A549 (cell line): ENCODE measurements around the gene ABCB8. TPM values are rescaled to one million over a fixed set of nuclear protein-coding genes. Genes with fewer than 3 reads are reported as not detected.

ENCODE experiments used
- ATAC-seq, 2 experiments: fragments of 200-7000 bp in 1 of 2; fragments of >200 bp in 1 of 2; cut with Nextera tagmentation in 1 of 2; cut with Tn5 transposase in 1 of 2; 3 replicates each; pipeline versions ENCODE4 v1.8.0 to v1.9.1; 2018 to 2020; ENCODE audit warnings: mild to moderate bottlenecking in 1 of 2, moderate library complexity in 1 of 2
- CTCF ChIA-PET: fragments of 300-600 bp; sonication (Branson Sonifier 250); formaldehyde crosslinking; extraction: SDS; loops from one replicate; lab custom pipeline; 2021; ENCODE audit warnings: antibody characterized with exemption, inconsistent platforms; lab: Yijun Ruan, JAX
- POLR2A ChIA-PET: fragments of 350-600 bp; formaldehyde crosslinking; extraction: SDS; loops from one replicate; lab custom pipeline; 2021; ENCODE audit warnings: antibody characterized with exemption, inconsistent platforms; lab: Yijun Ruan, JAX
- DNase-seq, 2 experiments: peaks; one replicate each; pipeline versions ENCODE4 v3.0.0 to v3.0.0-alpha.2; 2011 to 2016; ENCODE audit warnings: low read depth in 1 of 2, low spot score in 1 of 2
- FAIRE-seq: peaks from 2 replicates; lab custom pipeline; 2011; peaks lifted over from hg19 to GRCh38; lab: Jason Lieb, UNC
- H3K27ac ChIP-seq, 2 experiments: fragments of >200 bp; sonication (Bioruptor Twin); formaldehyde crosslinking; 3 replicates each; pipeline ENCODE4 v1.5.1; 2016 to 2017
- H3K4me1 ChIP-seq: fragments of >200 bp; sonication (Bioruptor Twin); formaldehyde crosslinking; 3 replicates; pipeline ENCODE4 v1.6.1; 2016
- H3K4me2 ChIP-seq: fragments of >200 bp; sonication (Bioruptor Twin); formaldehyde crosslinking; 3 replicates; pipeline ENCODE4 v1.6.1; 2016
- H3K4me3 ChIP-seq: fragments of >200 bp; sonication (Bioruptor Twin); formaldehyde crosslinking; 3 replicates; pipeline ENCODE4 v1.5.1; 2016
- H3K9me3 ChIP-seq: fragments of >200 bp; sonication (Bioruptor Twin); formaldehyde crosslinking; 3 replicates; pipeline ENCODE4 v1.6.1; 2016
- BCL3 ChIP-seq: fragments of >200 bp; sonication (Bioruptor Twin); formaldehyde crosslinking; IDR thresholded peaks from 3 replicates; pipeline ENCODE4 v1.6.1; 2016
- CTCF ChIP-seq: fragments of >200 bp; sonication (Bioruptor Twin); formaldehyde crosslinking; IDR thresholded peaks from 3 replicates; pipeline ENCODE4 v1.5.1; 2016
- ESRRA ChIP-seq: fragments of 150-350 bp; IDR thresholded peaks from 2 replicates; pipeline ENCODE4 v1.6.1; 2014; ENCODE audit warnings: mild to moderate bottlenecking, low read length, borderline replicate concordance
- FOSL2 ChIP-seq, 2 experiments: fragments of 450-650 bp in 1 of 2; fragments of >200 bp in 1 of 2; sonication (Bioruptor Twin) in 1 of 2; formaldehyde crosslinking; IDR thresholded peaks; 2 replicates each; pipeline versions ENCODE4 v1.5.0 to v1.6.1; 2016 to 2020; ENCODE audit warnings: mild to moderate bottlenecking in 1 of 2, moderate library complexity in 1 of 2
- HOXB13 ChIP-seq: fragments of 250-450 bp; sonication (Bioruptor Pico); IDR thresholded peaks from 2 replicates; pipeline ENCODE4 v1.5.0; 2020; ENCODE audit warnings: low read depth, mild to moderate bottlenecking, moderate library complexity
- HOXB5 ChIP-seq: fragments of 250-450 bp; sonication (Bioruptor Pico); IDR thresholded peaks from 2 replicates; pipeline ENCODE4 v1.5.0; 2020; ENCODE audit warnings: mild to moderate bottlenecking, moderate library complexity
- JUNB ChIP-seq: fragments of >200 bp; sonication (Bioruptor Twin); formaldehyde crosslinking; IDR thresholded peaks from 2 replicates; pipeline ENCODE4 v1.6.1; 2016
- MAX ChIP-seq: IDR thresholded peaks from 2 replicates; pipeline ENCODE4 v1.6.1; 2012
- MAZ ChIP-seq: fragments of 150-350 bp; IDR thresholded peaks from 2 replicates; pipeline ENCODE4 v1.6.1; 2014; ENCODE audit warnings: antibody characterized with exemption, low read depth, low read length, borderline replicate concordance
- NR3C1 ChIP-seq: fragments of >200 bp; sonication (Bioruptor Twin); formaldehyde crosslinking; IDR thresholded peaks from 3 replicates; pipeline ENCODE4 v1.6.1; 2017
- POLR2A ChIP-seq: IDR thresholded peaks from 2 replicates; pipeline ENCODE4 v1.6.1; 2012; ENCODE audit warnings: mild to moderate bottlenecking, low read length
- RNF2 ChIP-seq: fragments of 200-600 bp; sonication (generic); IDR thresholded peaks from 2 replicates; pipeline ENCODE4 v1.6.1; 2016; ENCODE audit warnings: low read depth, mild to moderate bottlenecking, antibody characterized with exemption, moderate library complexity, borderline replicate concordance
- ZC3H11A ChIP-seq: fragments of 450-650 bp; IDR thresholded peaks from 2 replicates; pipeline ENCODE4 v1.6.1; 2014; ENCODE audit warnings: antibody characterized with exemption, mild to moderate bottlenecking
- WGBS: methylation state at CpG from one replicate; pipeline ENCODE4 v1.1.6; 2017; ENCODE audit errors: missing lambda C conversion rate; 5-methylcytosine and 5-hydroxymethylcytosine counted together
- polyA plus RNA-seq, 4 experiments: library from polyadenylated mRNA; depleted of rRNA in 3 of 4; stranded (reverse); fragments of >200 nt; fragmentation: RNase III in 1 of 4; extraction: RNeasy Plus Mini Kit Qiagen cat#74134 plus additional on column Dnase treatment in 1 of 4; gene quantifications; 2 replicates in 3 of 4; 3 replicates in 1 of 4; pipeline ENCODE4 v1.2.3, GENCODE V29; 2011 to 2017

Gene ABCB8
- polyA plus RNA-seq, 2 of the 4 experiments (the other 2 are of a cell fraction) = 19.6 to 41.1 TPM

- TF ChIP-seq HOXB13 (CRISPR knock-in tag) (no peak), POLR2A (no peak)
Observed at GRCh38 chr7:151060113-151060415, 31.8 kb downstream of the ABCB8 start (continued).

- no peak for FAIRE-seq
- Histone ChIP-seq H3K4me3 (peak overlapping the region; percentile 86), H3K27ac (peak overlapping the region; percentile 99), H3K9me3 (no peaks in the 10 kb centered on the region), H3K4me1 (peaks cover 44% of the 10 kb centered on the region), H3K4me2 (peak overlapping the region; percentile 92)
- TF ChIP-seq ESRRA = no peak
- 0 out of 3 replicates have a peak, but pooled peaks have one; percentile 27 for TF ChIP-seq BCL3
- 0 out of 2 replicates have a peak, but pooled peaks have one; percentile 34 for TF ChIP-seq HOXB13 (CRISPR knock-in tag)
- TF ChIP-seq MAZ = no peak
- no peak for TF ChIP-seq FOSL2 (IDR thresholded peaks at IDR 0.05)
- peak; percentile 19; the same call in 1 of the 2 replicates for TF ChIP-seq FOSL2 (CRISPR knock-in tag; IDR thresholded peaks at IDR 0.05)
- TF ChIP-seq CTCF = peak; percentile 42; the same call in 2 of the 3 replicates
- TF ChIP-seq MAX = peak; percentile 58
- peak; percentile 36 for TF ChIP-seq POLR2A
- 0 out of 2 replicates have a peak, but pooled peaks have one; percentile 48 for TF ChIP-seq HOXB5
- no peak for TF ChIP-seq ZC3H11A
- WGBS = 0% methylated on average over 13 of the region's 21 CpGs
- peak; percentile 79 to 89 for DNase-seq
- peak; percentile 5 to 30 for ATAC-seq
- POLR2A ChIA-PET = interaction anchor here (0.6 to 1.3 kb wide), 3 partner anchors 20 to 166 kb away, joined by 4 to 10 read pairs (median 5); partner anchors contain the start of genes ABCF2 and FASTK
- CTCF ChIA-PET = interaction anchor here (0.7 to 5.7 kb wide), 15 partner anchors 10 to 105 kb away, joined by 3 to 64 read pairs (median 6); partner anchors contain the start of genes ABCB8, AGAP3 and FASTK
Observed at GRCh38 chr7:151060416-151061212, 32.4 kb downstream of the ABCB8 start.

GRCh38 chr7:151061213-151062110, 33.2 kb downstream of the ABCB8 start:
- Histone ChIP-seq H3K4me1 (peaks cover 44% of the 10 kb centered on the region), H3K9me3 (no peaks in the 10 kb centered on the region), H3K27ac (peak overlapping the region; percentile 99), H3K4me3 (peak overlapping the region; percentile 86), H3K4me2 (peak overlapping the region; percentile 92)
- FAIRE-seq = no peak
- CTCF ChIA-PET = interaction anchor here (0.7 to 5.7 kb wide), 15 partner anchors 13 to 97 kb away, joined by 3 to 64 read pairs (median 7); partner anchors contain the start of genes ABCB8, AGAP3 and FASTK
- ATAC-seq = peak; percentile 0 to 2; a peak in 3 of 6 replicates
- DNase-seq = peak in 1 of 2 experiments; percentile 60
- 4% methylated on average over 18 of the region's 33 CpGs for WGBS
- TF ChIP-seq JUNB (no peak), NR3C1 (no peak), POLR2A (peak; percentile 32; the same call in 1 of the 2 replicates), RNF2 (peak; percentile 38; the same call in 1 of the 2 replicates)
- POLR2A ChIA-PET = interaction anchor here (0.5 to 2.2 kb wide), 11 partner anchors 9 to 166 kb away, joined by 4 to 20 read pairs (median 6); partner anchors contain the start of genes ABCB8, ABCF2, AGAP3 and FASTK
